Uterus (tissue), 2 donors: Measurements from ENCODE around the gene KIAA0753.

Experiments
- CTCF ChIP-seq, 4 experiments: fragments of 200-600 bp in 2 of 4; fragments of 450-650 bp in 2 of 4; sonication (generic) in 2 of 4; IDR thresholded peaks; one replicate each; pipeline ENCODE4 v1.5.1; 2016 to 2019; ENCODE audit warnings: antibody characterized with exemption in 4 of 4, mild to moderate bottlenecking in 2 of 4, moderate library complexity in 1 of 4
- POLR2A ChIP-seq, 2 donors: fragments of 450-650 bp; IDR thresholded peaks; one replicate each; pipeline ENCODE4 v1.6.1; 2016; ENCODE audit warnings: antibody characterized with exemption in 2 of 2, mild to moderate bottlenecking in 1 of 2, moderate library complexity in 1 of 2

- TF ChIP-seq POLR2A (IDR thresholded peaks at IDR 0.05) (no peak), CTCF (IDR thresholded peaks at IDR 0.05) (no peak)
Observed at GRCh38 chr17:6639014-6639585, 1.4 kb downstream of the KIAA0753 start.
